ENCODE results near the gene FBXO36.

DNA sequence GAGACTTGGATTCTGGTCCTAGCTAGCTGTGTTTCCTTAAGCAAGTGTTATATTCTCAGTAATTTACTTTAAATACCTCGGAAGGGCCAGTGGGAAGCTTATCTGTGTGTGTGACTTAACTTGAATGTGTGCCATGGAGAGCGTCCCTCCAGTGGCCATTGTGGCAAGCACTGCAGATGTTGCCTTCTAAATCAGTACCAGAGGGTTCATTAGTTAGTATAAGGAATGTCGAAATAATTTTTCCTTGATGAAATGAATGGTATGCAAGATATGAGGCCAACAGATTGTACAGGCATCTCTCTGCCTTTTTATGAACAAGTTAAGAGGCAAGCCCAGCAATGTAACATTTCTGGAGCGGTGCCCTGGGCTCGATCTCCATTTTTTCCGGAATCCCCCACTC, 52.0 kb downstream of the FBXO36 start:
- TF ChIP-seq, protein P1, sequence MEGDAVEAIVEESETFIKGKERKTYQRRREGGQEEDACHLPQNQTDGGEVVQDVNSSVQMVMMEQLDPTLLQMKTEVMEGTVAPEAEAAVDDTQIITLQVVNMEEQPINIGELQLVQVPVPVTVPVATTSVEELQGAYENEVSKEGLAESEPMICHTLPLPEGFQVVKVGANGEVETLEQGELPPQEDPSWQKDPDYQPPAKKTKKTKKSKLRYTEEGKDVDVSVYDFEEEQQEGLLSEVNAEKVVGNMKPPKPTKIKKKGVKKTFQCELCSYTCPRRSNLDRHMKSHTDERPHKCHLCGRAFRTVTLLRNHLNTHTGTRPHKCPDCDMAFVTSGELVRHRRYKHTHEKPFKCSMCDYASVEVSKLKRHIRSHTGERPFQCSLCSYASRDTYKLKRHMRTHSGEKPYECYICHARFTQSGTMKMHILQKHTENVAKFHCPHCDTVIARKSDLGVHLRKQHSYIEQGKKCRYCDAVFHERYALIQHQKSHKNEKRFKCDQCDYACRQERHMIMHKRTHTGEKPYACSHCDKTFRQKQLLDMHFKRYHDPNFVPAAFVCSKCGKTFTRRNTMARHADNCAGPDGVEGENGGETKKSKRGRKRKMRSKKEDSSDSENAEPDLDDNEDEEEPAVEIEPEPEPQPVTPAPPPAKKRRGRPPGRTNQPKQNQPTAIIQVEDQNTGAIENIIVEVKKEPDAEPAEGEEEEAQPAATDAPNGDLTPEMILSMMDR (conservative IDR thresholded peaks at IDR 0.05 in 1 of 2, IDR thresholded peaks at IDR 0.05 in 1 of 2; ENCODE audit: low read depth in 1 of 2, low read length in 2 of 2), result peak; percentile 30 to 31
- TF ChIP-seq EZH2 (IDR thresholded peaks at IDR 0.05; ENCODE audit: low read length, missing control alignments), result no peak

Measured in fibroblast of lung (primary cell).